Dermis blood vessel endothelial cell (primary cell): ENCODE data around the gene CCDC7. TPM values are rescaled to one million over a fixed set of nuclear protein-coding genes. Genes with fewer than 3 reads are reported as not detected.
"Not testable (repeated sequence)": the region's sequence is repeated elsewhere in the genome, so short reads cannot be mapped to it uniquely, and the experiment has no call there.

ENCODE experiments used
- DNase-seq: peaks from one replicate; pipeline ENCODE4 v3.0.0; 2010
- total RNA-seq: library from RNA; depleted of rRNA; stranded (reverse); fragments of >200 nt; gene quantifications from 2 replicates; pipeline ENCODE4 v1.2.3, GENCODE V29; 2014

The CCDC7 gene
- total RNA-seq, 1 donor from 2014 or later = 13.6 TPM

DNA sequence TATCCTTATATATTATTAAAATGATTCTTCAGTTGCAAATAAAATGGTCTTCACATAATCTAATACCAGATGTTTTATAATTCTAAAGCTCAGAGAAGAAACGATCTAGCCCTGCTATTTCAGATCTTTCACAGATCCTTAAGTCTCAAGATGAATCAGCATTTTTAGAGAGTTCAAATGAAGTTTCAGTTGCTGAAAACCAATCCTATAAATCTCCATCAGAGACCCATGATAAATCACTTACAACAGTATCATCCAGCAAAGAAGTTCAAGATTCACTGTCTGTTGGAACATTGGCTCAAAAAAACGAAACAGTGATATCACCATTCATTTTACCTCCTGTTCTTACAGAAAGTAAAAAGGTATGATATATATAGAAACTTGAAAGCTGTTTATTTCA, 137.0 kb downstream of the CCDC7 start:
- no peak for DNase-seq

DNA sequence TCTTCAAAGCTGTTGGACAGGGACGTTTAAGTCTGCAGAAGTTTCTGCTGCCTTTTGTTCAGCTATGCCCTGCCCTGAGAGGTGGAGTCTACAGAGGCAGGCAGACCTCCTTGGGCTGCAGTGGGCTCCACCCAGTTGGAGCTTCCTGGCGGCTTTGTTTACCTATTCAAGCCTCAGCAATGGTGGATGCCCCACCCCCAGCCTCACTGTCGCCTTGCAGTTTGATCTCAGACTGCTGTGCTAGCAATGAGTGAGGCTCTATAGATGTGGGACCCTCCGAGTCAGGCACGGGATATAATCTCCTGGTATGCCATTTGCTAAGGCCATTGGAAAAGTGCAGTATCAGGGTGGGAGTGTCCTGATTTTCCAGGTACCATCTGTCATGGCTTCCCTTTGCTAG, 152.1 kb downstream of the CCDC7 start:
- not testable (repeated sequence) for DNase-seq

DNA sequence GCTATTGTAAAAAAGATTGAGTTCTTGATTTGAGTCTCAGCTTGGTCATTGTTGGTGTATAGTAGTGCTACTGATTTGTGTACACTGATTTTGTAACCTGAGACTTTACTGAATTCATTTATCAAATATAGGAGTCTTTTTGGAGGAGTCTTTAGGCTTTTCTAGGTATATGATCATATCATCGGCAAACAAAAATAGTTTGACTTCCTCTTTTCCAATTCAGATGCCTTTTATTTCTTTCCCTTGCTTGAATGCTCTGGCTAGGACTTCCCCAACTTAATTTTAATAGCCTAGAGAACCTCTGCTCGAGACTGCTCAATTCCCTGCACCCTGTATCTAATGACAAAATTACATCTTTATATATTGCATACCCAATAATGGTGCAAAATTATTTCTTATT, 154.4 kb downstream of the CCDC7 start:
- no peak for DNase-seq

DNA sequence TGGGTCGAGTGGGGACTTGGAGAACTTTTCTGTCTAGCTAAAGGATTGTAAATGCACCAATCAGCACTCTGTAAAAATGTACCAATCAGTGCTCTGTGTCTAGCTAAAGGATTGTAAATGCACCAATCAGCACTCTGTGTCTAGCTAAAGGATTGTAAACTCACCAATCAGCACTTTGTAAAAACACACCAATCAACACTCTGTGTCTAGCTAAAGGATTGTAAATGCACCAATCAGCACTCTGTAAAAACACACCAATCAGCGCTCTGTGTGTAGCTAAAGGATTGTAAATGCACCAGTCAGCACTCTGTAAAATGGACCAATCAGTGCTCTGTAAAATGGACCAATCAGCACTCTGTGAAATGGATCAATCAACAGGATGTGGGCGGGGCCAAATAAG, 155.6 kb downstream of the CCDC7 start:
- DNase-seq = not testable (repeated sequence)

DNA sequence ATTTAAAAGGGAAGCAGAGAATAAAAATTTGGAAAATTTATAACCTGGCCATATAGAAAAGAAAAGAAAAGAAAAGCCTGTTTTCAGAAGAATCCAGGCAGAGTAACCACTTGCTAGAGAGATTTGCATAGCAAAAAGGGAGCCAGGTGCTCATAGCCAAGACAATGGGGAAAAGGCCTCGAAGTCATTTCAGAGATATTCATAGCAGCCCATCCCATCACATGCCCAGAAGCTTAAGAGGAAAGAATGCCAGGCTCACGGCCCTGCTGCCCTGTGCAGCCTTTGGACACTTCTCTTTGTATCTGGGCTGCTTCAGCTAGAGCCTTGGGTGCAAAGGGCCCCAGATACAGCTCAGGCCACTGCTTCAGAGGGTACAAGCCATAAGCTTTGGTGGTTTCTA, 159.8 kb downstream of the CCDC7 start:
- DNase-seq = no peak

DNA sequence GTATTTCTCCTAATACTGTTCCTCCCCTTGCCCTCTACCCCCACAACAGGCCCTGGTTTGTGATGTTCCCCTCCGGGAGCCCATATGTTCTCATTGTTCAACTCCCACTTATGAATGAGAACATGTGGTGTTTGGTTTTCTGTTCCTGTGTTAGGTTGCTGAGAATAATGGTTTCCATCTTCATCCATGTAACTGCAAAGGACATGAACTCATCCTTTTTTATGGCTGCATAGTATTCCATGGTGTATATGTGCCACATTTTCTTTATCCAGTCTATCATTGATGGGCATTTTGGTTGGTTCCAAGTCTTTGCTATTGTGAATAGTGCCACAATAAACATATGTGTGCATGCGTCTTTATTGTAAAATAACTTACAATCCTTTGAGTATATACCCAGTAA, 164.6 kb downstream of the CCDC7 start:
- not testable (repeated sequence) for DNase-seq

DNA sequence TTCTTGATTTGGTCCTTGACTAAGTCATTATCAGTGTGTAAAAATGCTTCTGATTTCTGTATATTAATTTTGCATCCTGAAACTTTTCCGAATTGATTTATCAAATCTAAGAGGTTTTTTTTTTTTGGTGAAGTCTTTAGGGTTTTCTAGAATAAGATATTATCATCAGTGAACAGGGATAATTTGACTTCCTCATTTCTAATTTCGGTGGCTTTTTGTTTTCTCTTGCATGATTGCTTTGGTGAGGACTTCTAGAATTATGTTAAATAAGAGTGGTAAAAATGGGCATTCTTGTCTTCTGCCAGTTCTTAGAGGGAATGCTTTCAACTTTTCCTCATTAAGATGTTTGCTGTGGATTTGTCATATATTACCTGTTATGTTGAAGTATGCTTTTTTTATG, 170.5 kb downstream of the CCDC7 start:
- DNase-seq = no peak

DNA sequence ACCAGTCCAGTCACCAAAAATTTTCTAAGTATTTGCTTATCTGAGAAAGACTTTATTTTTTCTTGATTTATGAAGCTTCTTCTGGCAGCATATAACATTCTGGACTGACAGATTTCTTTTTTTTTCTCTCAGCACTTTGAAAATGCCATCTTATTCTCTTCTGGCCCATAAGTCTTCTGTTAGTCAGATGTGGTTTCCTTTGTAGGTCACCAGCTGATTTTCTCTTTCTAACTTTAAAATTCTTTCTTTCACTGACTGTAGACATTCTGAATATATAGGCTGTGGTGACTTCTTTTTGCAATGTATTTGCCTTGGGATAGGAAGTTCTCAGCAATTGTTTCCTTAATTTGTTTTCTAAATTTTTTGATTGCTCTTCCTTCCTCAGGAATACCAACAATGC, 172.5 kb downstream of the CCDC7 start:
- no peak for DNase-seq

DNA sequence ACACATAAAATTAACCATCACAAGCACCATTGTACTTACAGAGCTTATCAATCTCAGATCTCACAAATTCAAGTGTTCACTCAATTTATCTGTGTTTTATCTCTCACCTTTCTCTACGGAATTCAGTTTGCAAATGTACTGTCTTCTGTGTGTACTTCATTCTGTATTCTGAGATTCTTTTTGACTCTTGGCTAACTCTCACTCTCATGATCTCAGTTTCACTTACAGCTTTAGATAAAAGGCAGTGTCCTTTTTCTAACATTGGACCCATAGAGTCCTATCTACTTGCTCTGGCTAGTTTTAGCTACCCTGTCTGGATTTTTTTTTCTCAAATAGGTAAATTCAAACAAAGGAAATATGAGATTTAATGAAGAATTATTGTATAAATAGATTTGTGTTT, 176.0 kb downstream of the CCDC7 start:
- no peak for DNase-seq

DNA sequence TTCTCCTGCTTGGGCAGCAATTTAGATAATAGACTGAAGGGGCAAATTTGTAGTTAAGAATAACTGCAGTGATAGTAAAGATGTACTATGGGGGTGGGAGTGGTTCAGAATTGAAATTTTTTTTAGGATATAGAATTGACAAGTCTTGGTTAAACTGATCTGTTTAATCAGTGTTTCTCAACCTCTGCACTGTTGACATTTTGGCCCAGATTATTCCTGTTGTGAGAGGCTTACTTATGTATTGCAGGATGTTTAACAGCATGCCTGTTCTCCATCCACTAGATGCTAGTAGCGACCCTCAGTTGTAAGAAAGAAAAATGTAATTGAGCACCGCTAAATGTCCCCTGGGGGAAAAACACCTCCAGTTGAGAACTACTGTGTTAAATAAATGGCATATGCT, 176.5 kb downstream of the CCDC7 start:
- no peak for DNase-seq

DNA sequence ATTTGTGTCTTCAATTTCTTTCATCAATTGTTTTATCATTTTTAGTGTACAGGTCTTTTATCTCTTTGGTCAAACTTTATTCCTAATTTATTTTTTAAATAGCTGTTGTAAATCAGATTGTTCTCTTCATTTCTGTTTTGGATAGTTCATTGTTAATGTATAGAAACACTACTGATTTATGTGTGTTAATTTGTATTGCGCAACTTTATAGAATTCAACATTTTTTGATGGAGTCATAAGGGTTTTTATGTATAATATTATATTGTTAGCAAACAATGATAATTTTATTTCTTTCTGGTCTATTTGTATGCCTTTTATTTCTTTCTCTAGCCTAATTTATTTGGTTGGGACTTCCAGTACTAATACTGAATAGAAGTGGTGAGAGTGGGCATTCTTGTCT, 181.2 kb downstream of the CCDC7 start:
- no peak for DNase-seq

DNA sequence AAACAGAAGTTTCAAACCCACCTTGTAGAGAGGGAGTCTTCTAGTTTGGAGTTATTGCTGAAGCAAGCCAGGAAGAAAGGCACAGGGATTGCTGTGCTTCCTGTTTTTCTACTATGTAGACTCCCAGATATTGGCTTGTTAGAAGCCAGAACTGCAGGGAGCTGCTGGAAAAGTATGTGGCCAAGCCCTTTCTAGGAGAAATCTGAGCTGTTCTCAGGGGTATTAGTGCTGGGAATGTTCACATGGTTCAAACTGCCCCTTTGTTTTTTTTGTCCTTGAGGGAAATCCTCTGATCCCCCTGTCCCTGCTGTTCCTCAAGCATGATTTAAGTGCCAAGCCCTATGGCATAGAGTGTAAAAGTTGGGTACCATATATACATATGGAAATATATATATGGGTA, 184.0 kb downstream of the CCDC7 start:
- DNase-seq = no peak

DNA sequence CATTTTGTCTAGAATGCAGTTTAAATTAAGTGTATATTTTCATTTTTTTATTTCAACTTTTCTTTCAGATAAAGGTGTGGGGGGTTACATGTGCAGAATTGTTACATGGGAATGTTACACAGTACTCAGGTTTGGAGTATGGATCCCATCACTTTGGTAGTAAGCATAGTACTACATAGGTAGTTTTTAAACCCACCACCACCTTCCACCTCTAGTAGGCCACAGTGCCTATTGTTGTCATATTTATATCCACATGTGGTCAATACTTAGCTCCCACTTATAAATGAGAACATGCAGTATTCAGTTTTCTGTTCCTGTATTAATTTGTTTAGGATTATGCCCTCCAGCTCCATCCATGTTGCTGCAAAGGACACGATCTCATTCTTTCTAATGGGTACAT, 200.6 kb downstream of the CCDC7 start:
- DNase-seq = no peak

DNA sequence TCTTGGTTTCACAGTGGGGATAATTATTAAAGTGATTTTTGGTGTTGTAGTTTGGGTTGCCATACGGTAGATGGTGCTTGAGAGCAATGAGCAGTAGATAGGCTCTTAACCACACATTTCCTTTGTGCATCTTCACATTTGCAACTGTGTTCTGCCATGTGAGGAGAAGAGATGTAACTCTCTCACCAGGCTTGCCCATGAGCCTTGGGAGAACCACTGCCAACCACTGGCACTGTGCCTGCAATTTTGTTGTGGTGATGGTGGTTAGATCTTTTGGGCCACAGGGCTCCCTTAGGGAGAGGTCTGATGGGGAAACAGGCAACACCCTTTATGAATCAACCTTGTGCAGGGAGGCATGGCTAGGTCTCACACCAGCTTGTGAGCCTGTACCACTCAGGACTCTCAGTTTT, 204.3 kb downstream of the CCDC7 start:
- DNase-seq = no peak

DNA sequence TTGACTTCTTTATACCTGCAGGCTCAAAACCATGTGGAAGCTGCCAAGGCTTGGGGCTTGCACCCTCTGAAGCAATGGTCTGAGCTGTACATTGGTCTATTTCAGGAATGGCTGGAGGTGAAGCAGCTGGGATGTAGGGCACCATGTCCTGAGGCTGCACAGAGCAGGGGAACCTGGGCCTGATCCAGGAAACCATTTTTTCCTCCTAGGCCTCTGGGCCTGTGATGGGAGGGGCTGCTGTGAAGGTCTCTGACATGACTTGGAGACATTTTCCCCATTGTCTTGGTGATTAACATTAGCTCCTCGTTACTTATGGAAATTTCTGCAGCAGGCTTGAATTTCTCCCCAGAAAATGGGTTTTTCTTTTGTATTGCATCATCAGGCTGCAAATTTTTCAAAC, 211.5 kb downstream of the CCDC7 start:
- not testable (repeated sequence) for DNase-seq

DNA sequence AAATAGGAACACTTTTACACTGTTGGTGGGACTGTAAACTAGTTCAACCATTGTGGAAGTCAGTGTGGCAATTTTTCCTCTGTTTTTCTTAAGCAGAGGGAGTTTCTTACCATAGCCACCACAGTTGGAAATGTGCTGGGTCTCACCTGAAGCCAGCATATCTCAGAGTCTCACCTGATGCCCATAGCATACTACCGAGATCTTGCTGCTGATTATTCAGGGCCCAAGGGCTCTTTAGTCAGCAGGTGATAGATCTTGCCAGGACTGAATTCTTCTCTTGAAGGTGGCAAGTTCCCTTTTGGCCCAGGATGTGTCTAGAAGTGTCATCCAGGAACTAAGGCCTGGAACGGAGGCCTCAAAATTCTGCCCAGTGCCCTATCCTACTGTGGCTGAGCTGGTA, 215.4 kb downstream of the CCDC7 start:
- DNase-seq = no peak

DNA sequence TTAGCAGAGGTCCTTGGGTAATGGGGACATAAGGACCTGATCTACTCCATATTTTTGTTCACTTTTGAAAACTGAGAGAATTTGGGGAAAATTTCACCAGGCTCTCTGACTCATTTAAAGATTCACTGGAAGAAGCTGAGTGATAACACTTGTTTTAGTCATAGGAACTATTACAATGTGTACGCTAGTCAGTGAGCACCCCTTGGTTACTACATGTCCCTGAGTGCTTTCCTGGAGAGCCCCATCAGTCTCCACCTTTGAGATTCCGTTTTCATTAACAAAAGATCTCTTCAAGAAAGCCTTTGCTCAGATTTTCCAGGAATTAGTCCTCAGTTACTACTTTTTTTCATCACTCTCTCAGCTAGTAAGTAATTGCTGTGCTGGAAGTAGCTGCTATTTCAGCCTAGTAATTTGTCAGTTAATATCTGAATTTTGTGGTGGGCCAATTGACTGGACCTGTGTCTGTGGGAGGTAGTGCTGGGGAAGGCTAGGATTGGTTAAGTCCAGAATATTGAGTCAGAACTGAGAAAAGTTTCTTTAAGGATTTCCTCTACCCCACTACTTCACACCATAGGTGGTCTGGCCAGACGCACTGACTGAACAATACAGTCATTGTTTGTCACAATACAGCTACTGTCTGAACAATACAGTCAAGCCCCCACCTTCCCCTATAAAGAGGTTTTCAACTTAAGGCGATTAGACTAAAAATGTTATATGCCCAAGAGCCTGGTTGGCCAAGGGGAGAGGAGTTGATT, 235.0 kb downstream of the CCDC7 start:
- DNase-seq = no peak

DNA sequence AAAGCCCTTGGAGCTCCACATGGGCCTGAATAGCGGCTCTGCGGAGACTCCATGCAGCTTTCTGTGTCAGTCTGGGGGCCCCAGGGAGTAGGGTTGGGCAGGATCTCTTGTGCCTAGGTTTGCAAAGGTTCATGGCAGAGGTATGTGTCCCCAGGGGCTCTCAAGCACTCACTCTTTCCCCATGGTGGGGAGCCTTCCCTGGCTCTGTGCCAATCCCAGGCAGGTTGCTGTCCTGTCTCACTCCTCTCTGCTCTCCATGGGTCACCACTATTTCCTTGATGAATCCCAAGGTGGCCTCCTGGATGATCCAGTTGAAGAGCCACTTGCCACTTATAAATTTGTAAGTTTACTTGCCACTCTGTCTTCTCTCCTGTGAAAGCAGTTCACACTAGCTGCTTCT, 238.4 kb downstream of the CCDC7 start:
- DNase-seq = no peak

DNA sequence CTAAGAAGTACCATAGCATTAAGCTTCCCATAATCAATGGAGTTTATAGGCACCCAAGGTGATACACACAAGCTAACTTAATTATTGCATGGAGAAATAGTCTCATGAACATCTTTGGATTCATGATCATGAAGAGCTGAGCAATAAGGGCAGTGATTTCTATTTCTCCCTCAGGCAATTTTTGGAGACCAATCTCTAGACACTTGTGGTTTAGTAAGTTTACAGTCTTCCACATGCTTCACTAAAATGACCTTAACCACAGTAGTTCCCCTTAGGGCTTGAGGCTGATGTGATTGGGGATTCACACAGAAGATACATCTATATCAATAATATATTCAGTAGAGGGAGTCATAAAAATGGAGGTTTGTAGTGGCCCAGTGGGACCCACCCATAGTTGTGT, 241.2 kb downstream of the CCDC7 start:
- no peak for DNase-seq

DNA sequence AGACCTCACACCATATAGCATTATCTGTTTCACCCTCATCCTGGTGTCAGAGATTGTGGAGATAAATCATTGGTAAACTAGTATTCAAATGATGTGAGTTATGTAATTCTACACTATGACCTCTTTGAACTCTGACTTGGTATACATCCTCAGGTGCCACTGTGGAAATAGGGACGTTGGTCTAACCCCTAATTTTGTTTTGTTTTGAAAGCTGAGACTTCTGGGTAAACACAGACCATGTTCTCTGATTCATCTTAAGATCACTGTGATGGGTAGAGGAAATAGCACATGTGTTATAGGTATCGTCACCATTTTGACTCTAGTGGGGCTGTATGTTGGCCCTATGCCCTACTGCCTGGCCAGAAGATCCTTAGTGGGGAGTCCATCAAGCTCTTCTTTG, 241.6 kb downstream of the CCDC7 start:
- no peak for DNase-seq

DNA sequence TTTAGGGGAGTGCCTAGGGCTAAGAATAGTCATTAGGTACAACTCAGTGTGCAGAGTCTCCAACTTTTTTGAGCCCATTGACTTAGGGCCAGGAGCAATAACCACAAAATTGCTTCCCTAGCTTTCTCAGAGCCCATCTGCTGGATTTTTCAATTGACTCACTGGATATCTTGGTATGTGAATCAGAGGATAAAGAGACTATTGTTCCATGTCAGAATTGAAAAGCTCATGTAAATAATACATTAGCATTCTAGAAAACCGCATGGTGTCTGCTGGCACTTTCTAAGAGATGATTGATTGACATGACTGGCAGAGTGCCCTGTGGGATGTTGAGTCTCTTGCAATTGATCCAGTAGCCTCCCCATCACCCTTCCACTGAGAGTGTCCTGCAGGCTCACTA, 246.2 kb downstream of the CCDC7 start:
- no peak for DNase-seq

DNA sequence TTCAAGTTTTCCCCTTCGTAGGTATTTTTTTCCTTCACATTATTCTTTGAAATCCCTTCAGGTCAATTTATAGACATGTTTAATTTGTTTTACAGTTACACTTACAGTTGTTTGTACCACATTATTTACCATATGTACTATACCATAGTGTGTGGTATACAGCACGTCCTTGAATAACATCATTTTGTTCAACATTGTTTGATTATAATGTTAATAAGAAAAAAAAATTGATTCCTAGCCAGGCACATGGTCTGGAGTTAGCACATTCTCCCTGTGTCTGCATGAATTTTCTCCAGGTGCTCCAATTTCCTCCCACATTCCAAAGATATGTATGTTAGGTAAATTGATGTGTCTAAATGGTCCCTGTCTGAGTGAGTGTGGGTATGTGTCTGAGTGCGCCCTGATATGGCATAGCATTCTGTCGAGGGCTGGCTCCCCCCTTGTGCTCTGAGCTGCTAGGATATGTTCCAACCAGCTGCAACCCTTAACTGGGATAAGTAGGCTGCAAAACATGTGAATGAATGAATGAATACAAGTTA, 247.6 kb downstream of the CCDC7 start:
- no peak for DNase-seq

DNA sequence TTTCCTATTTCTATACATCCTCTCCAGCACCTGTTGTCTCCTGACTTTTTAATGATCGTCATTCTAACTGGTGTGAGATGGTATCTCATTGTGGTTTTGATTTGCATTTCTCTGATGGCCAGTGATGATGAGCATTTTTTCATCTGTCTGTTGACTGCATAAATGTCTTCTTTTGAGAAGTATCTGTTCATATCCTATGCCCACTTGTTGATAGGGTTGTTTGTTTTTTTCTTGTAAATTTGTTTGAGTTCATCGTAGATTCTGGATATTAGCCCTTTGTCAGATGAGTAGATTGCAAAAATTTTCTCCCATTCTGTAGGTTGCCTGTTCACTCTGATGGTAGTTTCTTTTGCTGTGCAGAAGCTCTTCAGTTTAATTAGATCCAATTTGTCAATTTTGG, 253.7 kb downstream of the CCDC7 start:
- not testable (repeated sequence) for DNase-seq

DNA sequence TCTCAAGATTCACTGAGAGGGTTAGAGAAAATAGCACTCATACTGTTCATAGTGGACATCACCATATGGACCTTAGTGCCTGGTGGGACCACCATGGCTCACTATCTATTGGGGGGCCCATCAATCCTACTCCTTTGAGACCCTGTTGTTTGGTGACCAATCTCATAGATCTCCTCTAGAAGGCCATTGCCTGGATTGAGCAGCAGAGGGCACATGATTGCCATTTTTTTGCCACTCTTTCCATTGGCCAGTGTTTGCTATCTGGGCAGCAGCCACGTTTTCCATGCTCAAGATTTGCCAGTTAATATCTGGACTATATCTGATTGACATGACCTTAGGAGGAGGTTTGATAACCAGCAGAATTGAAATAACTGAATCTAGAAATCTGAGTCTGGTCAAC, 267.6 kb downstream of the CCDC7 start:
- DNase-seq = peak; percentile 3

DNA sequence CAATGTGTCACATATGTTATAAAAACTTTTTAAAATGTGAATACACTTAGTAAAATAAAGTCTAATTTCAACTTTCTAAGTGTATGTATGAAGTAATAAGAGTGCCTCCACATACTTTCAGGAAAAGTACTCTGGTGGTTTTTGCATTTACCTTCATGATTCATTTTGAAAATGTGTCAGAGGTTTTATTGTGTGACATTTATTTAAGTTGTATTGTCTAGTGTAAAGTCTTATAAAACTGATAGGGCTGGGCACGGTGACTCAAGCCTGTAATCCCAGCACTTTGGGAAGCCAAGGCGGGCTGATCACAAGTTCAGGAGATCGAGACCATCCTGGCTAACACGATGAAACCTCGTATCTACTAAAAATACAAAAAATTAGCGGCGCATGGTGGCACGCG, 285.6 kb downstream of the CCDC7 start:
- DNase-seq = no peak
